ENCODE data around the gene MBNL1.

DNA sequence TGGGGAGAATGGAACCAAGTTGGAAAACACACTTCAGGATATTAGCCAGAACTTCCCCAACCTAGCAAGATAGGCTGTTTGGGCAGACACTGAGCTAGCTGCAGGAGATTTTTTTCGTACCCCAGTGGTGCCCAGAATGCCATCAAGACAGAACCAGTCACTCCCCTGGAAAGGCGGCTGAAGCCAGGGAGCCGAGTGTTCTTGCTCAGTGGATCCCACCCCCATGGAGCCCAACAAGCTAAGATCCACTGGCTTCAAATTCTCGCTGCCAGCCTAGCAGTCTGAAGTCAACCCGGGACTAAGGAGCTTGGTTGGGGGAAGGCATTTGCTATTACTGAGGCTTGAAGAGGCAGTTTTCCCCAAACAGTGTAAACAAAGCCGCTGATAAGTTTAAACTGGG, 152.4 kb downstream of the MBNL1 start:
- TF ChIP-seq ZBTB33 (CRISPR knock-in tag; IDR thresholded peaks at IDR 0.05) (no peak), ASH2L (IDR thresholded peaks at IDR 0.05; ENCODE audit: insufficient read length, low read depth, low read length) (no peak), MAFF (IDR thresholded peaks at IDR 0.05; ENCODE audit: low read depth, low read length) (no peak), CHD2 (IDR thresholded peaks at IDR 0.05; ENCODE audit: low read depth, low read length) (no peak), CBX5 (CRISPR knock-in tag; IDR thresholded peaks at IDR 0.05; ENCODE audit: borderline replicate concordance) (no peak), ATF1 (CRISPR knock-in tag; IDR thresholded peaks at IDR 0.05) (no peak), KAT2B (IDR thresholded peaks at IDR 0.05; ENCODE audit: borderline replicate concordance, low read depth, low read length) (no peak), POLR2A (IDR thresholded peaks at IDR 0.05; ENCODE audit: insufficient read depth in 1 of 2, low read depth in 2 of 2, low read length in 2 of 2) (no peak), SMC3 (IDR thresholded peaks at IDR 0.05; ENCODE audit: low read length) (no peak), SP2 (CRISPR knock-in tag; IDR thresholded peaks at IDR 0.05) (no peak), ZFP36 (IDR thresholded peaks at IDR 0.05; ENCODE audit: borderline replicate concordance, low read depth, low read length, partially characterized antibody) (no peak)
- TF ChIP-seq, protein P1, sequence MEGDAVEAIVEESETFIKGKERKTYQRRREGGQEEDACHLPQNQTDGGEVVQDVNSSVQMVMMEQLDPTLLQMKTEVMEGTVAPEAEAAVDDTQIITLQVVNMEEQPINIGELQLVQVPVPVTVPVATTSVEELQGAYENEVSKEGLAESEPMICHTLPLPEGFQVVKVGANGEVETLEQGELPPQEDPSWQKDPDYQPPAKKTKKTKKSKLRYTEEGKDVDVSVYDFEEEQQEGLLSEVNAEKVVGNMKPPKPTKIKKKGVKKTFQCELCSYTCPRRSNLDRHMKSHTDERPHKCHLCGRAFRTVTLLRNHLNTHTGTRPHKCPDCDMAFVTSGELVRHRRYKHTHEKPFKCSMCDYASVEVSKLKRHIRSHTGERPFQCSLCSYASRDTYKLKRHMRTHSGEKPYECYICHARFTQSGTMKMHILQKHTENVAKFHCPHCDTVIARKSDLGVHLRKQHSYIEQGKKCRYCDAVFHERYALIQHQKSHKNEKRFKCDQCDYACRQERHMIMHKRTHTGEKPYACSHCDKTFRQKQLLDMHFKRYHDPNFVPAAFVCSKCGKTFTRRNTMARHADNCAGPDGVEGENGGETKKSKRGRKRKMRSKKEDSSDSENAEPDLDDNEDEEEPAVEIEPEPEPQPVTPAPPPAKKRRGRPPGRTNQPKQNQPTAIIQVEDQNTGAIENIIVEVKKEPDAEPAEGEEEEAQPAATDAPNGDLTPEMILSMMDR (CRISPR knock-in tag; IDR thresholded peaks at IDR 0.05): no peak
- TF ChIP-seq, protein P2, sequence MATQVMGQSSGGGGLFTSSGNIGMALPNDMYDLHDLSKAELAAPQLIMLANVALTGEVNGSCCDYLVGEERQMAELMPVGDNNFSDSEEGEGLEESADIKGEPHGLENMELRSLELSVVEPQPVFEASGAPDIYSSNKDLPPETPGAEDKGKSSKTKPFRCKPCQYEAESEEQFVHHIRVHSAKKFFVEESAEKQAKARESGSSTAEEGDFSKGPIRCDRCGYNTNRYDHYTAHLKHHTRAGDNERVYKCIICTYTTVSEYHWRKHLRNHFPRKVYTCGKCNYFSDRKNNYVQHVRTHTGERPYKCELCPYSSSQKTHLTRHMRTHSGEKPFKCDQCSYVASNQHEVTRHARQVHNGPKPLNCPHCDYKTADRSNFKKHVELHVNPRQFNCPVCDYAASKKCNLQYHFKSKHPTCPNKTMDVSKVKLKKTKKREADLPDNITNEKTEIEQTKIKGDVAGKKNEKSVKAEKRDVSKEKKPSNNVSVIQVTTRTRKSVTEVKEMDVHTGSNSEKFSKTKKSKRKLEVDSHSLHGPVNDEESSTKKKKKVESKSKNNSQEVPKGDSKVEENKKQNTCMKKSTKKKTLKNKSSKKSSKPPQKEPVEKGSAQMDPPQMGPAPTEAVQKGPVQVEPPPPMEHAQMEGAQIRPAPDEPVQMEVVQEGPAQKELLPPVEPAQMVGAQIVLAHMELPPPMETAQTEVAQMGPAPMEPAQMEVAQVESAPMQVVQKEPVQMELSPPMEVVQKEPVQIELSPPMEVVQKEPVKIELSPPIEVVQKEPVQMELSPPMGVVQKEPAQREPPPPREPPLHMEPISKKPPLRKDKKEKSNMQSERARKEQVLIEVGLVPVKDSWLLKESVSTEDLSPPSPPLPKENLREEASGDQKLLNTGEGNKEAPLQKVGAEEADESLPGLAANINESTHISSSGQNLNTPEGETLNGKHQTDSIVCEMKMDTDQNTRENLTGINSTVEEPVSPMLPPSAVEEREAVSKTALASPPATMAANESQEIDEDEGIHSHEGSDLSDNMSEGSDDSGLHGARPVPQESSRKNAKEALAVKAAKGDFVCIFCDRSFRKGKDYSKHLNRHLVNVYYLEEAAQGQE (IDR thresholded peaks at IDR 0.05; ENCODE audit: borderline replicate concordance in 1 of 2, low read depth in 1 of 2, low read length in 2 of 2): no peak
